LNCAP (cell line): ENCODE results near the gene ASB16.

ENCODE experiments used
- TF ChIP-seq, protein P1 (sequence below): fragments of 450-650 bp; IDR thresholded peaks from 2 replicates; pipeline ENCODE4 v1.5.1; 2017; ENCODE audit warnings: mild to moderate bottlenecking

The ASB16 gene

DNA sequence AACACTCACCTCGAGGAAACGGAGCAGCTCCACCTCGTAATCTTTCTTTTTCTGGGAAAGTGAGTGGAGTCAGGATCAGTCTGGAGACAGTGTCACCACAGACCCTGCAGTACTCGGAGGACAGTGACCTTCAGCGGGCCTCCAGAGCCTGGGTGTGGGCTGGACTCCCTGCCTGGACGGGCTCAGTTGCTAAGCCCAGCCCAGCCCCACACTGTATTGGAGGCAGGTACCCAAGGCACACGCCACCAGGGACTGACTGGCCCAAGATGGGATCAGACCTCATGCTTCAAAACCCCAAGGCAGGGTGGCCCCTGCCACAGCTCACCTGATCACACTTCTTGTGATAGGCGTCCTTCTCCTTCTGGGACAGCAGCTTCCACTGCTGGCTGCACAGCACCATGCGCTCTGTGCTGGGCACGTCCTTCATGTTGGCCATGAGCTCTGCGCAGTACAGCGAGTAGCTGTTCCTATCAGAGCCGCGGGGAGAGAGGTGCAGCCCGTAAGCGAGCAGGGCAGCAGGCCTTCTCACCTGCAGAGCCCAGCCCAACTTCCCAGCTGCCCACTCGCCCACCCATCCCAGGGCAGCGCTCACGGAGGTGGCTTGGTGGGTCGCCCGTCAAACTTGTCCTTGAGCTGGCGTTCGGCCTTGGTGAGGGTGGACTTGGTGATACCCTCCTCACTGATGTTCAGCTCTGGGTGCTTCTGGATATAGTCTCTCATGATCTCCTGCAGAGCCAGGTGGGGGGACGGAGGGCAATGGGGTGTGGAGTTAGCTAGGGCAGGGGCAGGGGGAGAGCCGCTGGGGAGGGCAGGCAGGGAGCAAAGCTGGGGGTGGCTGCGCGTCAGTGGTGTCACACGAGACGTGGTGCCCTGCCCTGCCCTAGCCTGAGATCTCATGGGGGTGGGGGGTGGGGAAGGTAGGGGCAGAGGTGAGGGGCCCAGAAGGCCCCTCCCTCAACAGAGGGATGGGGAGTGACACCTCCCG is 41.1 kb downstream of the ASB16 start:
- TF ChIP-seq, protein P1, sequence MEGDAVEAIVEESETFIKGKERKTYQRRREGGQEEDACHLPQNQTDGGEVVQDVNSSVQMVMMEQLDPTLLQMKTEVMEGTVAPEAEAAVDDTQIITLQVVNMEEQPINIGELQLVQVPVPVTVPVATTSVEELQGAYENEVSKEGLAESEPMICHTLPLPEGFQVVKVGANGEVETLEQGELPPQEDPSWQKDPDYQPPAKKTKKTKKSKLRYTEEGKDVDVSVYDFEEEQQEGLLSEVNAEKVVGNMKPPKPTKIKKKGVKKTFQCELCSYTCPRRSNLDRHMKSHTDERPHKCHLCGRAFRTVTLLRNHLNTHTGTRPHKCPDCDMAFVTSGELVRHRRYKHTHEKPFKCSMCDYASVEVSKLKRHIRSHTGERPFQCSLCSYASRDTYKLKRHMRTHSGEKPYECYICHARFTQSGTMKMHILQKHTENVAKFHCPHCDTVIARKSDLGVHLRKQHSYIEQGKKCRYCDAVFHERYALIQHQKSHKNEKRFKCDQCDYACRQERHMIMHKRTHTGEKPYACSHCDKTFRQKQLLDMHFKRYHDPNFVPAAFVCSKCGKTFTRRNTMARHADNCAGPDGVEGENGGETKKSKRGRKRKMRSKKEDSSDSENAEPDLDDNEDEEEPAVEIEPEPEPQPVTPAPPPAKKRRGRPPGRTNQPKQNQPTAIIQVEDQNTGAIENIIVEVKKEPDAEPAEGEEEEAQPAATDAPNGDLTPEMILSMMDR = no peak

DNA sequence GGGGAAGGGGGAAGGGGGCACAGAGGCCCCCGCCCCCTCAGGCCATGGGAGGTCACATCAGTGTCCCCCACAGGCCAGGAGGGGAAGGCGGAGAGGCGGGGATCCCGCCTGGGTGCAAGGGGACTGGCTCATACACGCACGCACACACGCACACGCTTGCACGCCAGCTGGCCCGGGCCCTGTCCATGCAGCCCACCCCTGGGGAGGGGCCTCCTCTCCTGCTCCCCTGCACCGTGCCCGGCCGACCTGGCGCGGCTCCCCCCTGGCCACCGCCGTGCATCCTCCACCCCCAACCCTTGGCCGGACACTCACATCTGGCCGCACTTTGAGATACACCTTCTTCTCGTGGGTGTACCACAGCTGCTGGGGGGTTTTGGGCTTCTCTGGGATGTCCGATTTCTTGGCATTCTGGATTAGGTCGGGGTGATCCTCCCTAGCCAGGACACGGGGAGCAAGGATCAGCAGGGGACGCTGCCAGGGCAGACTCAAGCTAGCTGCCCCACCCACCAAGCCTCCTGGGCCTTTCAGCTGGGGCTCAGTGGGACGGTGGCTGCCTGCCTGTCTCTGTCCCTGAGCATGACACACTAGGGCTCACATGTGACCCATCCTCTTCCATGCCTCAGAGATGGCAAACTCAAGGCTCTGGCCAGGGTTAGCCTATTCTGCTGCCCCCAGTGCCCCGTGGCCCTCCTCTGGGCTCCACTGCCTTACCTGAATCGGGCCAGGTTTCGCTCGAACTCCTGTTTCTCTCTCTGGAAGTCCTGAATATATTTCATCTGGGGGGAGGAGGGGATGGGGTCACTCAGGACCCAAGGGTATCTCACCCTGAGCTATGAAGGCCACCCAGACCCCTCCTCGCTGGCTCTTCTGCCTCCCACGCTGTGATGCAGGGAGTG is 42.3 kb downstream of the ASB16 start:
- TF ChIP-seq, protein P1 = no peak

DNA sequence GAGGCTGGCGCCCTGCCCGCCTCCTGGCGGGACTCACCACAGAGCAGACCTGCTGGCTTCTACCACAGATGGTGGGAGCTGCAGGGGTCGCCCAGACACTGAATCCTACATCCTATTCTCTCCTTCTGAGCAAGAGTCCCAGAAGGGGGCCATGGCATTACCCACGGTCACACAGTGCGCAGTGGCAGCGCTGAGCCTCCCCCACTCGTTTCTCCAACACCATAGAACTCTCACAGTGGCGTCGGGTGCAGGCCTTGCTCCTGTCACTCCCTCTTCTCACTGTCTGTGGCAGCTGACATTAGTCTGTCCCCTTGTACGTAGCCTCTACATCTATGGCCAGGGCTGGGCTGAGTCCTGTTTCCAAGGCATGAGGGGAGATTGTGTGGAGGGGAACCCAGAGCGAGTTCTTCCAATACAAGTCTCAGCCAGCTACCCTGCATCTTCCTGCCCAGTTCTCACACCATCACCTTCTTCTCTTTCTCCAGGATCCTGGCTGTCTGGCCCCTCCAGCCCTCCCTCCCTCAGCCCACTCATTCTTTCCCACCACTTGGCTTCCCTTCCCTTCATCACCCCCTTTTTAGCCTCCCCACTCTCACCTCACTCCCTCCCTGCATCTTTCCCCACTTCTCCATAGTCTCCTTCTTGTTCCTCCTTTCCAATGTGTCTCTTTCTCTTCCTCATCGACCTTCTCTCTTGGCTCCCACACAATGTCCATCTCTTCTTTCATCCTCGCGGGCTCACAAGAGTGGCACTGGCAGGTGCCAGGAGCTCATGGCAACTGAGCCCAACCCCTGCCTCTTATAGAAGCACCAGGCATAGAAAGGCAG is 43.1 kb downstream of the ASB16 start:
- TF ChIP-seq, protein P1 = no peak

DNA sequence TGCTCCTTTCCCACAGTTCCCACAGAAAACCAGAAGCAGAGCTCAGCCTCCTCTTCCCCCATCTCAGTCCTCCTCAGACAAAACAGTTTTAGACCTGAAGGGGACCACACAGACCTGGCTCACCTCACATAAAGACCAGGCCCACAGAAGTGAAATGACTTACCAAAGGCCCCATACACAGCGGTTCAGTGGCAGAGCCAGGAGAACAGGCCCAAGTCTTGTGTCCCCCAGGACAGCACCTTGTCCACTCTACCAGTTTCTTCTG is 43.7 kb downstream of the ASB16 start:
- TF ChIP-seq, protein P1 = no peak

DNA sequence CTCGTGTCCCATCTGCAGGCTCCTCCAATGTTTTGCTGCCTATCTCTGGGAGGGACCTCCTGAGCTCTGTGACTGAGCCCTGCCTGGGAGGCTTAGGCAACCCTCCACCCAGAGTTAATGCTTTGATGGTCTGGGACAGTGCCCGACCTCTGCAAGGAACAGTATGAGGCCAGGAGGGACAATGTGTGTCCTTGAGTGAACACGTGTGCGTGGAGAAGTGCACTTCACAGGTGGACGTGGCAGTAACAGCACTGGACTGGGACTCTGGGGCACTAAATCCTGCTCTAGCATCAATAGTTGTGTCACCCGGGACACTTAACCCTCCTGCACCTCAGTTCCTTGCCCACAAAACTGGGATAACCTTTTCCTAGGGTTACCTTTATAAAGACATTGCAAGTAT is 44.4 kb downstream of the ASB16 start:
- TF ChIP-seq, protein P1 = no peak

DNA sequence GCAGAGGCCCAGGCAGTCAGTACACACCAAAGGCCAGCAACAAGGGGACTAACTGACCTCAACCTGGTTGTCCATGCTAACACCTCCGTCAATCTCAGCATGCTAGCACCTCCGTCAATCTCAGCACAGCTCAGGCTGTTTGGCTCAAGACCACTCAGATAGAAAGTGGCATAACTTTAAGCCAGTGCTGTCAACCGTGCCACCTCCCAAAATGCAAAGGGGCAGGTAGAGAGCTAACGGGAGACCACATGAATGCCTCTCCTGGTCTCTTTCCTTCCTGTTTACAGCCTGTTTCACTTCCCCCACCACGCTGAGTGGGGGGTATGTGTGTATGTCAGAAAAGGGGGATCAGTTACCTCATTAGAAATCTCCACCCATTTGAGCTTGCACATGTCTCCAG is 45.7 kb downstream of the ASB16 start:
- TF ChIP-seq, protein P1 = no peak

DNA sequence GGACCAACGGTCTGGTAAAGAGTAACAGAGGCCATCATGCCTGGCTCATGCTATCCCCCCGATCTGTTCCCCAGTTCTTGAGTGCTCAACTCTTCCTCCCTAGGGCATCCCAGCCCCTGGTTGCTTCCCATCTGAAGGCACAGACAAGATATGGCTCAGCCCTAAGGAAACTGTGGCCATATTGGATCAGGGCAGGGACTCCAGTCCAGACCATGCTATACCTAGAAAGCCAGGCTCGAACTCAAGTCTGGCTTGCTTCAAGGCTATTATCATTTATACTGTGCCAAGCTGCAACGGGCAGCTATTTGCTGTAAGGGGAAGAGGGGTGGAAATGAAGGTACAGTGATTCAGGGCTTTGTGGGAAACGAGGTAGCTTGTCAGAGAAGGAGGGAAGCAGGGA is 46.2 kb downstream of the ASB16 start:
- TF ChIP-seq, protein P1 = no peak
